Smooth muscle cell (in vitro differentiated cells): ENCODE measurements around the gene SEPTIN2. TPM values are rescaled to one million over a fixed set of nuclear protein-coding genes. Genes with fewer than 3 reads are reported as not detected.

Experiments used
- DNase-seq: peaks from one replicate; lab custom pipeline; 2025; ENCODE audit not compliant: unreplicated experiment; lab: John Stamatoyannopoulos, UW
- H2AFZ ChIP-seq: fragments of 200-600 bp; sonication (generic); 2 replicates; pipeline ENCODE4 v1.6.0; 2016; ENCODE audit warnings: antibody characterized with exemption, low read depth, mild to moderate bottlenecking
- H3F3A ChIP-seq: fragments of 200-600 bp; sonication (generic); 2 replicates; pipeline ENCODE4 v1.6.0; 2017; ENCODE audit warnings: antibody characterized with exemption, low read depth
- H3K27ac ChIP-seq: fragments of 200-600 bp; sonication (generic); 2 replicates; pipeline ENCODE4 v1.5.1; 2016; ENCODE audit warnings: low read depth, mild to moderate bottlenecking
- H3K27me3 ChIP-seq: fragments of 200-600 bp; sonication (generic); 2 replicates; pipeline ENCODE4 v1.6.1; 2016; ENCODE audit warnings: low read depth, mild to moderate bottlenecking
- H3K36me3 ChIP-seq: fragments of 200-600 bp; sonication (generic); 2 replicates; pipeline ENCODE4 v1.5.1; 2016; ENCODE audit warnings: low read depth
- H3K4me1 ChIP-seq: fragments of 200-600 bp; sonication (generic); 2 replicates; pipeline ENCODE4 v1.5.1; 2016; ENCODE audit warnings: low read depth
- H3K4me2 ChIP-seq: fragments of 200-600 bp; sonication (generic); 2 replicates; pipeline ENCODE4 v1.6.0; 2016; ENCODE audit warnings: mild to moderate bottlenecking
- H3K4me3 ChIP-seq: fragments of 200-600 bp; sonication (generic); 2 replicates; pipeline ENCODE4 v1.5.1; 2016; ENCODE audit warnings: mild to moderate bottlenecking
- H3K79me2 ChIP-seq: fragments of 200-600 bp; sonication (generic); 2 replicates; pipeline ENCODE4 v1.6.0; 2016; ENCODE audit warnings: low read depth, mild to moderate bottlenecking
- H3K9ac ChIP-seq: fragments of 200-600 bp; sonication (generic); 2 replicates; pipeline ENCODE4 v1.6.0; 2016; ENCODE audit warnings: low read depth
- H3K9me3 ChIP-seq: fragments of 200-600 bp; sonication (generic); replicated peaks from 2 replicates; pipeline ENCODE4 v1.5.1; 2016; ENCODE audit warnings: low read depth
- H4K20me1 ChIP-seq: fragments of 200-600 bp; sonication (generic); 2 replicates; pipeline ENCODE4 v1.6.0; 2016; ENCODE audit warnings: low read depth
- CTCF ChIP-seq: fragments of 200-600 bp; sonication (generic); IDR thresholded peaks from 2 replicates; pipeline ENCODE4 v1.5.1; 2017; ENCODE audit warnings: borderline replicate concordance, mild to moderate bottlenecking, antibody characterized with exemption; ENCODE audit not compliant: insufficient read depth, poor library complexity, severe bottlenecking
- WGBS: methylation state at CpG from one replicate; pipeline ENCODE4 v1.1.7; 2016; ENCODE audit warnings: low lambda C conversion rate; 5-methylcytosine and 5-hydroxymethylcytosine counted together
- polyA plus RNA-seq: library from polyadenylated mRNA; unstranded; fragments of >200 nt; fragmentation: Nextera tagmentation; extraction: Ambion mirVana; gene quantifications from 2 replicates; pipeline ENCODE4 v1.2.1, GENCODE V29; 2016
- total RNA-seq: library from RNA; depleted of rRNA; stranded (reverse); fragments of >200 nt; gene quantifications from 2 replicates; pipeline ENCODE4 v1.2.3, GENCODE V29; 2014

SEPTIN2 gene
- total and polyA plus RNA-seq, 2 experiments from 2014 or later = 344 to 443 TPM

- Histone ChIP-seq H3K36me3 (peaks cover 6% of the 10 kb centered on the region), H3K4me3 (peak overlapping the region; percentile 13), H3F3A (peaks cover 44% of the 10 kb centered on the region), H3K79me2 (peaks cover 94% of the 10 kb centered on the region), H3K9ac (no peak overlapping the region), H2AFZ (no peak overlapping the region), H4K20me1 (peaks cover 91% of the 10 kb centered on the region), H3K27me3 (no peaks in the 10 kb centered on the region), H3K4me1 (peaks cover 9% of the 10 kb centered on the region), H3K4me2 (peak overlapping the region; percentile 98), H3K27ac (peak overlapping the region; percentile 90), H3K9me3 (no peaks in the 10 kb centered on the region)
- no peak for TF ChIP-seq CTCF
- 43% methylated on average over 14 of the region's 14 CpGs for WGBS
- DNase-seq = no peak
Observed at GRCh38 chr2:241268716-241269445, 46.8 kb upstream of the SEPTIN2 start.

- Histone ChIP-seq H3K79me2 (peaks cover 88% of the 10 kb centered on the region), H3K36me3 (peaks cover 5% of the 10 kb centered on the region), H4K20me1 (peaks cover 88% of the 10 kb centered on the region), H3K27ac (peak overlapping the region; percentile 90), H3F3A (peaks cover 43% of the 10 kb centered on the region), H3K9ac (peak overlapping the region; percentile 5), H3K4me3 (peak overlapping the region; percentile 70), H3K4me1 (peaks cover 9% of the 10 kb centered on the region), H3K4me2 (peak overlapping the region; percentile 98), H3K9me3 (no peaks in the 10 kb centered on the region), H3K27me3 (no peaks in the 10 kb centered on the region), H2AFZ (no peak overlapping the region)
- no peak for DNase-seq
- WGBS = 75% methylated on average over 15 of the region's 15 CpGs
- TF ChIP-seq CTCF = no peak
Observed at GRCh38 chr2:241269707-241270520, 45.8 kb upstream of the SEPTIN2 start.

GRCh38 chr2:241270531-241270930, 45.2 kb upstream of the SEPTIN2 start:
- Histone ChIP-seq H3K4me2 (peak overlapping the region; percentile 98), H3K9ac (peak overlapping the region; percentile 97), H3K9me3 (no peaks in the 10 kb centered on the region), H3F3A (peaks cover 42% of the 10 kb centered on the region), H3K4me1 (peaks cover 9% of the 10 kb centered on the region), H3K4me3 (peak overlapping the region; percentile 70), H3K27ac (peak overlapping the region; percentile 90), H3K36me3 (peaks cover 5% of the 10 kb centered on the region), H3K27me3 (no peaks in the 10 kb centered on the region), H2AFZ (no peak overlapping the region), H4K20me1 (peaks cover 82% of the 10 kb centered on the region), H3K79me2 (peaks cover 88% of the 10 kb centered on the region)
- WGBS = 40% methylated on average over 5 of the region's 5 CpGs
- TF ChIP-seq CTCF = no peak
- no peak for DNase-seq
